KG1 (cell line): ENCODE measurements around the gene KCND3.

Experiments
- DNase-seq: peaks from one replicate; lab custom pipeline; 2025; lab: John Stamatoyannopoulos, UW

The KCND3 gene

GRCh38 chr1:111989531-111990025, at the start of gene KCND3:
Gene KCND3, minus strand, starts transcription at chr1:111989668.
- no peak for DNase-seq

GRCh38 chr1:112034277-112034676, 44.8 kb upstream of the KCND3 start:
- DNase-seq, result no peak

GRCh38 chr1:112033439-112034120, 44.1 kb upstream of the KCND3 start:
- no peak for DNase-seq

- no peak for DNase-seq
Measured at GRCh38 chr1:112030157-112030556, 40.7 kb upstream of the KCND3 start.

- no peak for DNase-seq
Measured at GRCh38 chr1:112027696-112028095, 38.2 kb upstream of the KCND3 start.

GRCh38 chr1:112026501-112026900, 37.0 kb upstream of the KCND3 start:
- DNase-seq, result no peak

GRCh38 chr1:112026016-112026415, 36.5 kb upstream of the KCND3 start:
- DNase-seq, result no peak

GRCh38 chr1:112021263-112021662, 31.8 kb upstream of the KCND3 start:
- DNase-seq, result no peak

GRCh38 chr1:112017183-112017582, 27.7 kb upstream of the KCND3 start:
- no peak for DNase-seq

- no peak for DNase-seq
Measured at GRCh38 chr1:112012823-112013222, 23.4 kb upstream of the KCND3 start.

- DNase-seq, result no peak
Measured at GRCh38 chr1:112011202-112011601, 21.7 kb upstream of the KCND3 start.

- DNase-seq, result no peak
Measured at GRCh38 chr1:112007169-112007568, 17.7 kb upstream of the KCND3 start.

- DNase-seq, result no peak
Measured at GRCh38 chr1:112006416-112007025, 17.1 kb upstream of the KCND3 start.

GRCh38 chr1:112004076-112004475, 14.6 kb upstream of the KCND3 start:
- no peak for DNase-seq

GRCh38 chr1:112002514-112002913, 13.0 kb upstream of the KCND3 start:
- no peak for DNase-seq

GRCh38 chr1:112001436-112001835, 12.0 kb upstream of the KCND3 start:
- no peak for DNase-seq

GRCh38 chr1:112000048-112000447, 10.6 kb upstream of the KCND3 start:
- DNase-seq, result no peak

GRCh38 chr1:111998332-111998731, 8.9 kb upstream of the KCND3 start:
- DNase-seq, result no peak

- no peak for DNase-seq
Measured at GRCh38 chr1:111992476-111992875, 3.0 kb upstream of the KCND3 start.

GRCh38 chr1:111990878-111991718, 1.6 kb upstream of the KCND3 start:
- no peak for DNase-seq

- DNase-seq, result no peak
Measured at GRCh38 chr1:111990026-111990877, 784 bp upstream of the KCND3 start.
